HCT116 (cell line): ENCODE results near the gene GLRA3. TPM values are rescaled to one million over a fixed set of nuclear protein-coding genes. Genes with fewer than 3 reads are reported as not detected.

Experiments
- ATAC-seq: fragments of 200-7000 bp; cut with Tn5 transposase; 2 replicates; pipeline ENCODE4 v1.9.1; 2020; ENCODE audit warnings: mild to moderate bottlenecking, moderate library complexity
- BruUV-seq: library from RNA; stranded (reverse); fragments of 400-500 nt; replicated peaks from 2 replicates; lab custom pipeline; 2021; lab: Mats Ljungman, UMichigan
- CTCF ChIA-PET: fragments of 300-600 bp; sonication (Branson Sonifier 250); formaldehyde crosslinking; loops from one replicate; lab custom pipeline; 2021; ENCODE audit warnings: antibody characterized with exemption; lab: Charles Lee
- POLR2A ChIA-PET: fragments of 300-600, 350-600 bp; sonication (Branson Sonifier 250); formaldehyde crosslinking; loops from one replicate; lab custom pipeline; 2021; ENCODE audit warnings: antibody characterized with exemption; lab: Charles Lee
- RAD21 ChIA-PET, 2 experiments: fragments of 300-600 bp; sonication (Branson Sonifier 250); formaldehyde crosslinking; loops; one replicate each; lab custom pipeline; 2023; ENCODE audit warnings: low total read pairs in 2 of 2; ENCODE audit not compliant: uncharacterized antibody in 2 of 2, unreplicated experiment in 2 of 2, low non-redundant PET in 1 of 2; lab: Charles Lee
- DNase-seq: peaks from one replicate; pipeline ENCODE4 v3.0.0-alpha.2; 2010; ENCODE audit warnings: low read depth, low spot score
- H2AFZ ChIP-seq: fragments of 200-600 bp; shearing (Covaris generic), sonication (generic); 2 replicates; pipeline ENCODE4 v1.6.1; 2017; ENCODE audit warnings: low read depth, mixed run types, mixed read lengths, antibody characterized with exemption, low read length; ENCODE audit not compliant: poor library complexity, severe bottlenecking
- H3K27ac ChIP-seq: 2 replicates; pipeline ENCODE4 v1.5.1; 2012; ENCODE audit warnings: low read depth, low read length
- H3K27me3 ChIP-seq: fragments of 200-600 bp; sonication (generic); 2 replicates; pipeline ENCODE4 v1.6.1; 2016; ENCODE audit warnings: mixed run types, low read length, mixed read lengths; ENCODE audit not compliant: insufficient read depth
- H3K36me3 ChIP-seq, 2 experiments: fragments of 200-500 bp in 1 of 2; fragments of 200-600 bp in 1 of 2; sonication (Bioruptor generic) in 1 of 2; sonication (generic) in 1 of 2; 2 replicates each; pipeline versions ENCODE4 v1.5.1 to v1.6.1; 2014 to 2016; ENCODE audit warnings: low read length in 2 of 2, inconsistent platforms in 1 of 2, mixed read lengths in 1 of 2, mixed run types in 1 of 2; ENCODE audit not compliant: insufficient read depth in 2 of 2, control insufficient read depth in 1 of 2
- H3K4me1 ChIP-seq, 2 experiments: fragments of 200-600 bp in 1 of 2; sonication (generic) in 1 of 2; 2 replicates each; pipeline versions ENCODE4 v1.5.1 to v1.6.1; 2012 to 2017; ENCODE audit warnings: low read length in 2 of 2, inconsistent platforms in 1 of 2, mild to moderate bottlenecking in 1 of 2, mixed read lengths in 1 of 2, mixed run types in 1 of 2, moderate library complexity in 1 of 2; ENCODE audit not compliant: insufficient read depth in 2 of 2, control insufficient read depth in 1 of 2
- H3K4me2 ChIP-seq: fragments of 200-600 bp; sonication (generic); 2 replicates; pipeline ENCODE4 v1.6.1; 2017; ENCODE audit warnings: mixed run types, low read length, mixed read lengths
- H3K4me3 ChIP-seq, 2 experiments: fragments of 200-600 bp in 1 of 2; sonication (generic) in 1 of 2; replicated peaks in 1 of 2; 2 replicates each; pipeline ENCODE4 v1.5.1; 2011 to 2016; ENCODE audit warnings: low read length in 2 of 2, control low read depth in 1 of 2, low read depth in 1 of 2, mild to moderate bottlenecking in 1 of 2, mixed read lengths in 1 of 2, mixed run types in 1 of 2
- H3K79me2 ChIP-seq: fragments of 200-600 bp; sonication (generic); 2 replicates; pipeline ENCODE4 v1.6.1; 2017; ENCODE audit warnings: mild to moderate bottlenecking, mixed run types, low read length, moderate library complexity, mixed read lengths; ENCODE audit not compliant: insufficient read depth
- H3K9ac ChIP-seq: fragments of 200-600 bp; sonication (generic); 2 replicates; pipeline ENCODE4 v1.6.1; 2016; ENCODE audit warnings: low read length, mixed read lengths
- H3K9me2 ChIP-seq: fragments of 200-600 bp; sonication (generic), shearing (Covaris generic); 2 replicates; pipeline ENCODE4 v1.6.1; 2017; ENCODE audit warnings: mixed run types, mild to moderate bottlenecking, moderate library complexity; ENCODE audit not compliant: insufficient read depth
- H3K9me3 ChIP-seq, 2 experiments: fragments of 200-500 bp in 1 of 2; fragments of 200-600 bp in 1 of 2; sonication (Bioruptor generic) in 1 of 2; sonication (generic) in 1 of 2; 2 replicates each; pipeline ENCODE4 v1.6.1; 2014 to 2017; ENCODE audit warnings: low read length in 2 of 2, mixed read lengths in 2 of 2, inconsistent platforms in 1 of 2, low read depth in 1 of 2, mild to moderate bottlenecking in 1 of 2, mixed run types in 1 of 2, moderate library complexity in 1 of 2; ENCODE audit not compliant: control insufficient read depth in 1 of 2, insufficient read depth in 1 of 2
- H4K20me1 ChIP-seq: fragments of 200-600 bp; sonication (generic), shearing (Covaris generic); 2 replicates; pipeline ENCODE4 v1.6.1; 2017; ENCODE audit warnings: mixed run types, mild to moderate bottlenecking, moderate library complexity; ENCODE audit not compliant: insufficient read depth
- ATF3 ChIP-seq: IDR thresholded peaks from 2 replicates; pipeline ENCODE4 v1.6.1; 2012
- CEBPB ChIP-seq: IDR thresholded peaks from 2 replicates; pipeline ENCODE4 v1.6.1; 2012; ENCODE audit warnings: low read depth
- CTCF ChIP-seq, 3 experiments: fragments of 200-600 bp in 1 of 3; sonication (generic) in 1 of 3; IDR thresholded peaks in 2 of 3; conservative IDR thresholded peaks in 1 of 3; 2 replicates each; pipeline ENCODE4 v1.5.1; 2012 to 2017; ENCODE audit warnings: low read depth in 2 of 3, low read length in 2 of 3, antibody characterized with exemption in 1 of 3, borderline replicate concordance in 1 of 3, control low read depth in 1 of 3, mild to moderate bottlenecking in 1 of 3, mixed read lengths in 1 of 3, mixed run types in 1 of 3, moderate library complexity in 1 of 3; ENCODE audit not compliant: insufficient read depth in 1 of 3
- EGR1 ChIP-seq: IDR thresholded peaks from 2 replicates; pipeline ENCODE4 v1.6.1; 2012; ENCODE audit warnings: low read depth
- ELF1 ChIP-seq: IDR thresholded peaks from 2 replicates; pipeline ENCODE4 v1.6.1; 2012; ENCODE audit warnings: low read depth, borderline replicate concordance
- EZH2 ChIP-seq: fragments of 200-600 bp; sonication (generic); IDR thresholded peaks from 2 replicates; pipeline ENCODE4 v1.6.1; 2017; ENCODE audit warnings: antibody characterized with exemption, mixed run types
- EZH2phosphoT487 ChIP-seq: fragments of 200-600 bp; IDR thresholded peaks from 2 replicates; pipeline ENCODE4 v1.6.1; 2018; ENCODE audit warnings: antibody characterized with exemption, borderline replicate concordance
- FOSL1 ChIP-seq: IDR thresholded peaks from 2 replicates; pipeline ENCODE4 v1.6.1; 2012; ENCODE audit warnings: low read depth
- MAX ChIP-seq: IDR thresholded peaks from 2 replicates; pipeline ENCODE4 v1.6.1; 2012
- POLR2A ChIP-seq: IDR thresholded peaks from 2 replicates; pipeline ENCODE4 v1.7.0; 2011; ENCODE audit warnings: borderline replicate concordance; ENCODE audit not compliant: insufficient read depth, insufficient read length; ENCODE audit errors: extremely low read depth
- POLR2AphosphoS5 ChIP-seq: IDR thresholded peaks from 2 replicates; pipeline ENCODE4 v1.6.1; 2011; ENCODE audit warnings: mild to moderate bottlenecking, low read depth, low read length, moderate library complexity
- RAD21 ChIP-seq: IDR thresholded peaks from 2 replicates; pipeline ENCODE4 v1.6.1; 2012; ENCODE audit warnings: low read depth, mild to moderate bottlenecking
- SIN3A ChIP-seq: IDR thresholded peaks from 2 replicates; pipeline ENCODE4 v1.6.1; 2012; ENCODE audit warnings: low read depth
- SP1 ChIP-seq: IDR thresholded peaks from 2 replicates; pipeline ENCODE4 v1.6.1; 2012; ENCODE audit warnings: low read depth
- SRF ChIP-seq: IDR thresholded peaks from 2 replicates; pipeline ENCODE4 v1.6.1; 2012; ENCODE audit warnings: low read depth
- TCF7L2 ChIP-seq: IDR thresholded peaks from 2 replicates; pipeline ENCODE4 v1.7.0; 2011; ENCODE audit warnings: borderline replicate concordance, inconsistent platforms; ENCODE audit not compliant: insufficient read depth, insufficient read length; ENCODE audit errors: extremely low read depth
- YY1 ChIP-seq: IDR thresholded peaks from 2 replicates; pipeline ENCODE4 v1.6.1; 2011; ENCODE audit warnings: low read length, low read depth, moderate library complexity, mild to moderate bottlenecking; ENCODE audit not compliant: insufficient replicate concordance; ENCODE audit errors: extremely low read depth
- ZFX ChIP-seq: fragments of 450-650 bp; IDR thresholded peaks from 2 replicates; pipeline ENCODE4 v1.6.1; 2017
- ZNF274 ChIP-seq: fragments of 200-500 bp; sonication (Bioruptor generic); IDR thresholded peaks from 2 replicates; pipeline ENCODE4 v1.6.1; 2014; ENCODE audit warnings: mild to moderate bottlenecking, low read depth, low read length, inconsistent platforms
- intact Hi-C: fragments of 100-400 bp; cut with micrococcal nuclease; formaldehyde crosslinking; loops from 2 replicates; pipeline ENCODE4 v1.10.0; 2022
- total RNA-seq: library from RNA; stranded (reverse); gene quantifications from one replicate; pipeline ENCODE4 v1.2.1, GENCODE V29; 2021; ENCODE audit not compliant: unreplicated experiment
- TF ChIP-seq, protein P1 (sequence below): IDR thresholded peaks from 2 replicates; pipeline ENCODE4 v1.6.1; 2011; ENCODE audit warnings: mild to moderate bottlenecking, low read length, moderate library complexity; ENCODE audit not compliant: insufficient replicate concordance; ENCODE audit errors: extremely low read depth

The GLRA3 gene
- total RNA-seq, 1 experiment from 2014 or later: not detected

GRCh38 chr4:174626342-174627008 is 202.6 kb downstream of the GLRA3 start:
- ATAC-seq (no peak), DNase-seq (no peak)
- H3K9ac ChIP-seq: no peak overlapping the region
- ChIA-PET CTCF (no interaction called here), POLR2A (no interaction called here), RAD21 (no interaction called here)
- H3K27ac ChIP-seq: no peak overlapping the region
- no peaks in the 10 kb centered on the region for H3K4me1 ChIP-seq
- H3K79me2 ChIP-seq: no peaks in the 10 kb centered on the region
- BruUV-seq: no TSS peak
- H3K27me3 ChIP-seq: no peaks in the 10 kb centered on the region
- H3K9me3 ChIP-seq: no peaks in the 10 kb centered on the region
- H2AFZ ChIP-seq: no peak overlapping the region
- no peaks in the 10 kb centered on the region for H4K20me1 ChIP-seq
- TF ChIP-seq SIN3A (no peak), POLR2AphosphoS5 (no peak), ZNF274 (no peak), EGR1 (no peak), SRF (no peak), POLR2A (no peak), ZFX (no peak), SP1 (no peak), ELF1 (no peak), FOSL1 (no peak), EZH2 (no peak), TCF7L2 (no peak), CEBPB (no peak), RAD21 (no peak), ATF3 (no peak), YY1 (no peak), CTCF (IDR thresholded peaks at IDR 0.05 in 2 of 3, conservative IDR thresholded peaks at IDR 0.05 in 1 of 3; ENCODE audit: borderline replicate concordance in 1 of 3, insufficient read depth in 1 of 3, low read depth in 2 of 3, low read length in 2 of 3) (no peak), MAX (no peak), EZH2phosphoT487 (no peak)
- TF ChIP-seq, protein P1, sequence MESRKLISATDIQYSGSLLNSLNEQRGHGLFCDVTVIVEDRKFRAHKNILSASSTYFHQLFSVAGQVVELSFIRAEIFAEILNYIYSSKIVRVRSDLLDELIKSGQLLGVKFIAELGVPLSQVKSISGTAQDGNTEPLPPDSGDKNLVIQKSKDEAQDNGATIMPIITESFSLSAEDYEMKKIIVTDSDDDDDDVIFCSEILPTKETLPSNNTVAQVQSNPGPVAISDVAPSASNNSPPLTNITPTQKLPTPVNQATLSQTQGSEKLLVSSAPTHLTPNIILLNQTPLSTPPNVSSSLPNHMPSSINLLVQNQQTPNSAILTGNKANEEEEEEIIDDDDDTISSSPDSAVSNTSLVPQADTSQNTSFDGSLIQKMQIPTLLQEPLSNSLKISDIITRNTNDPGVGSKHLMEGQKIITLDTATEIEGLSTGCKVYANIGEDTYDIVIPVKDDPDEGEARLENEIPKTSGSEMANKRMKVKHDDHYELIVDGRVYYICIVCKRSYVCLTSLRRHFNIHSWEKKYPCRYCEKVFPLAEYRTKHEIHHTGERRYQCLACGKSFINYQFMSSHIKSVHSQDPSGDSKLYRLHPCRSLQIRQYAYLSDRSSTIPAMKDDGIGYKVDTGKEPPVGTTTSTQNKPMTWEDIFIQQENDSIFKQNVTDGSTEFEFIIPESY: no peak
- no peak overlapping the region for H3K4me3 ChIP-seq
- H3K9me2 ChIP-seq: no peaks in the 10 kb centered on the region
- no peaks in the 10 kb centered on the region for H3K36me3 ChIP-seq
- H3K4me2 ChIP-seq: no peak overlapping the region
- intact Hi-C loops: no loop called here
